ENCODE measurements around the gene ARHGAP42.

ARHGAP42 gene

GRCh38 chr11:100972046-100972445 lies 285.0 kb downstream of the ARHGAP42 start:
- ATAC-seq = no peak
- no peak for TF ChIP-seq ISL1 (CRISPR knock-in tag; IDR thresholded peaks at IDR 0.05)
- TF ChIP-seq ZFP3 (CRISPR knock-in tag; IDR thresholded peaks at IDR 0.05) = no peak
- no peak for TF ChIP-seq ZNF70 (CRISPR knock-in tag; IDR thresholded peaks at IDR 0.05)
- TF ChIP-seq, protein P1, sequence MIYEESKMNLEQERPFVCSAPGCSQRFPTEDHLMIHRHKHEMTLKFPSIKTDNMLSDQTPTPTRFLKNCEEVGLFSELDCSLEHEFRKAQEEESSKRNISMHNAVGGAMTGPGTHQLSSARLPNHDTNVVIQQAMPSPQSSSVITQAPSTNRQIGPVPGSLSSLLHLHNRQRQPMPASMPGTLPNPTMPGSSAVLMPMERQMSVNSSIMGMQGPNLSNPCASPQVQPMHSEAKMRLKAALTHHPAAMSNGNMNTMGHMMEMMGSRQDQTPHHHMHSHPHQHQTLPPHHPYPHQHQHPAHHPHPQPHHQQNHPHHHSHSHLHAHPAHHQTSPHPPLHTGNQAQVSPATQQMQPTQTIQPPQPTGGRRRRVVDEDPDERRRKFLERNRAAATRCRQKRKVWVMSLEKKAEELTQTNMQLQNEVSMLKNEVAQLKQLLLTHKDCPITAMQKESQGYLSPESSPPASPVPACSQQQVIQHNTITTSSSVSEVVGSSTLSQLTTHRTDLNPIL (CRISPR knock-in tag; IDR thresholded peaks at IDR 0.05; ENCODE audit: low read depth) = no peak
- no peak for TF ChIP-seq TCF4 (CRISPR knock-in tag; IDR thresholded peaks at IDR 0.05; ENCODE audit: borderline replicate concordance)
- no peak for TF ChIP-seq OSR1 (CRISPR knock-in tag; IDR thresholded peaks at IDR 0.05)
- no peak for TF ChIP-seq RARB (CRISPR knock-in tag; IDR thresholded peaks at IDR 0.05)
- TF ChIP-seq, protein P2, sequence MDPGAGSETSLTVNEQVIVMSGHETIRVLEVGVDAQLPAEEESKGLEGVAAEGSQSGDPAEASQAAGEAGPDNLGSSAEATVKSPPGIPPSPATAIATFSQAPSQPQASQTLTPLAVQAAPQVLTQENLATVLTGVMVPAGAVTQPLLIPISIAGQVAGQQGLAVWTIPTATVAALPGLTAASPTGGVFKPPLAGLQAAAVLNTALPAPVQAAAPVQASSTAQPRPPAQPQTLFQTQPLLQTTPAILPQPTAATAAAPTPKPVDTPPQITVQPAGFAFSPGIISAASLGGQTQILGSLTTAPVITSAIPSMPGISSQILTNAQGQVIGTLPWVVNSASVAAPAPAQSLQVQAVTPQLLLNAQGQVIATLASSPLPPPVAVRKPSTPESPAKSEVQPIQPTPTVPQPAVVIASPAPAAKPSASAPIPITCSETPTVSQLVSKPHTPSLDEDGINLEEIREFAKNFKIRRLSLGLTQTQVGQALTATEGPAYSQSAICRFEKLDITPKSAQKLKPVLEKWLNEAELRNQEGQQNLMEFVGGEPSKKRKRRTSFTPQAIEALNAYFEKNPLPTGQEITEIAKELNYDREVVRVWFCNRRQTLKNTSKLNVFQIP (CRISPR knock-in tag; IDR thresholded peaks at IDR 0.05; ENCODE audit: borderline replicate concordance, low read depth) = no peak
- no peak for TF ChIP-seq ESRRG (CRISPR knock-in tag; IDR thresholded peaks at IDR 0.05)
- no peak for TF ChIP-seq GLIS3 (CRISPR knock-in tag; IDR thresholded peaks at IDR 0.05)
- TF ChIP-seq, protein P3, sequence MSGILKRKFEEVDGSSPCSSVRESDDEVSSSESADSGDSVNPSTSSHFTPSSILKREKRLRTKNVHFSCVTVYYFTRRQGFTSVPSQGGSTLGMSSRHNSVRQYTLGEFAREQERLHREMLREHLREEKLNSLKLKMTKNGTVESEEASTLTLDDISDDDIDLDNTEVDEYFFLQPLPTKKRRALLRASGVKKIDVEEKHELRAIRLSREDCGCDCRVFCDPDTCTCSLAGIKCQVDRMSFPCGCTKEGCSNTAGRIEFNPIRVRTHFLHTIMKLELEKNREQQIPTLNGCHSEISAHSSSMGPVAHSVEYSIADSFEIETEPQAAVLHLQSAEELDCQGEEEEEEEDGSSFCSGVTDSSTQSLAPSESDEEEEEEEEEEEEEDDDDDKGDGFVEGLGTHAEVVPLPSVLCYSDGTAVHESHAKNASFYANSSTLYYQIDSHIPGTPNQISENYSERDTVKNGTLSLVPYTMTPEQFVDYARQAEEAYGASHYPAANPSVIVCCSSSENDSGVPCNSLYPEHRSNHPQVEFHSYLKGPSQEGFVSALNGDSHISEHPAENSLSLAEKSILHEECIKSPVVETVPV (CRISPR knock-in tag; IDR thresholded peaks at IDR 0.05) = no peak
- TF ChIP-seq TSHZ2 (CRISPR knock-in tag; IDR thresholded peaks at IDR 0.05) = no peak
- no peak for TF ChIP-seq BACH2 (CRISPR knock-in tag; IDR thresholded peaks at IDR 0.05; ENCODE audit: borderline replicate concordance)
- TF ChIP-seq, protein P4, sequence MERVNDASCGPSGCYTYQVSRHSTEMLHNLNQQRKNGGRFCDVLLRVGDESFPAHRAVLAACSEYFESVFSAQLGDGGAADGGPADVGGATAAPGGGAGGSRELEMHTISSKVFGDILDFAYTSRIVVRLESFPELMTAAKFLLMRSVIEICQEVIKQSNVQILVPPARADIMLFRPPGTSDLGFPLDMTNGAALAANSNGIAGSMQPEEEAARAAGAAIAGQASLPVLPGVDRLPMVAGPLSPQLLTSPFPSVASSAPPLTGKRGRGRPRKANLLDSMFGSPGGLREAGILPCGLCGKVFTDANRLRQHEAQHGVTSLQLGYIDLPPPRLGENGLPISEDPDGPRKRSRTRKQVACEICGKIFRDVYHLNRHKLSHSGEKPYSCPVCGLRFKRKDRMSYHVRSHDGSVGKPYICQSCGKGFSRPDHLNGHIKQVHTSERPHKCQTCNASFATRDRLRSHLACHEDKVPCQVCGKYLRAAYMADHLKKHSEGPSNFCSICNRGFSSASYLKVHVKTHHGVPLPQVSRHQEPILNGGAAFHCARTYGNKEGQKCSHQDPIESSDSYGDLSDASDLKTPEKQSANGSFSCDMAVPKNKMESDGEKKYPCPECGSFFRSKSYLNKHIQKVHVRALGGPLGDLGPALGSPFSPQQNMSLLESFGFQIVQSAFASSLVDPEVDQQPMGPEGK (CRISPR knock-in tag; IDR thresholded peaks at IDR 0.05; ENCODE audit: borderline replicate concordance) = no peak
- no peak for TF ChIP-seq ARNTL (CRISPR knock-in tag; IDR thresholded peaks at IDR 0.05; ENCODE audit: borderline replicate concordance, low read depth)
- no peak for TF ChIP-seq ZFP30 (CRISPR knock-in tag; IDR thresholded peaks at IDR 0.05)

GRCh38 chr11:100978442-100978841 lies 291.4 kb downstream of the ARHGAP42 start:
- TF ChIP-seq ISL1 (CRISPR knock-in tag; IDR thresholded peaks at IDR 0.05) = no peak
- TF ChIP-seq ZC3H10 (CRISPR knock-in tag; IDR thresholded peaks at IDR 0.05) = no peak
- no peak for TF ChIP-seq BACH2 (CRISPR knock-in tag; IDR thresholded peaks at IDR 0.05; ENCODE audit: borderline replicate concordance)
- no peak for TF ChIP-seq ZNF8 (CRISPR knock-in tag; IDR thresholded peaks at IDR 0.05)
- TF ChIP-seq, protein P3 (CRISPR knock-in tag; IDR thresholded peaks at IDR 0.05) = no peak
- TF ChIP-seq CSDC2 (CRISPR knock-in tag; IDR thresholded peaks at IDR 0.05) = no peak
- no peak for TF ChIP-seq RARB (CRISPR knock-in tag; IDR thresholded peaks at IDR 0.05)
- no peak for TF ChIP-seq TOX (CRISPR knock-in tag; IDR thresholded peaks at IDR 0.05; ENCODE audit: borderline replicate concordance)
- TF ChIP-seq ARNTL (CRISPR knock-in tag; IDR thresholded peaks at IDR 0.05; ENCODE audit: borderline replicate concordance, low read depth) = no peak
- no peak for TF ChIP-seq ESRRG (CRISPR knock-in tag; IDR thresholded peaks at IDR 0.05)
- TF ChIP-seq, protein P4 (CRISPR knock-in tag; IDR thresholded peaks at IDR 0.05; ENCODE audit: borderline replicate concordance) = no peak
- no peak for TF ChIP-seq SNAI2 (CRISPR knock-in tag; IDR thresholded peaks at IDR 0.05)
- TF ChIP-seq ZFP30 (CRISPR knock-in tag; IDR thresholded peaks at IDR 0.05) = no peak
- TF ChIP-seq ZNF70 (CRISPR knock-in tag; IDR thresholded peaks at IDR 0.05) = no peak

More at GRCh38 chr11:100978442-100978841, 291.4 kb downstream of the ARHGAP42 start:
- no peak for ATAC-seq
